HG03520 (cell line): ENCODE results near the gene ACVR2B.

Experiments used
- ATAC-seq: cut with Tn5 transposase; IDR thresholded peaks from one replicate; pipeline ENCODE4 v1.9.1; 2021; ENCODE audit warnings: mild to moderate bottlenecking, moderate library complexity; ENCODE audit not compliant: unreplicated experiment

The ACVR2B gene

DNA sequence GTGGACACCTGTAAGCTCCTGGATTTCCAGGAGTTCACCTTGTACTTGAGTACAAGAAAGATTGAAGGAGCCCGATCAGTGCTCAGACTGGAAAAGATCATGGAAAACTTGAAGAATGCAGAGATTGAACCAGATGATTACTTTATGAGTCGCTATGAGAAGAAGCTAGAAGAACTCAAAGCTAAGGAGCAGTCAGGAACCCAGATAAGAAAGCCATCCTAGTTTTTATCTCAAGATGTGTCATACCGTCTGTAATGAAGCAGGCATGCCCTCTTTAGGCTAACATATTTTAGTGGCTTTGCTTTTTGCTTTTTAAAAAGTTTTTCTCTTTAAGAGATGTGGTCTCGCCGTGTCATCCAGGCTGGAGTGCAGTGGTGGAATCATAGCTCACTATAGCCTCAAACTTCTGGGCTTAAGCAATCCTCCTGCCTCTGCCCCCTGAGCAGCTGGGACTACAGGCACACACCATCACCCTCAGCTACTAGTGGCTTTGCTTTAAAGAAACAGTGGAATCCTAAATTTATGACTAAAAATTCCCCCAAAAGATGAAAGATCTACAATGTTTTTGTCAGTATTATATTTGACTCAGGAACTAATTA is 70.5 kb downstream of the ACVR2B start:
- no peak for ATAC-seq

DNA sequence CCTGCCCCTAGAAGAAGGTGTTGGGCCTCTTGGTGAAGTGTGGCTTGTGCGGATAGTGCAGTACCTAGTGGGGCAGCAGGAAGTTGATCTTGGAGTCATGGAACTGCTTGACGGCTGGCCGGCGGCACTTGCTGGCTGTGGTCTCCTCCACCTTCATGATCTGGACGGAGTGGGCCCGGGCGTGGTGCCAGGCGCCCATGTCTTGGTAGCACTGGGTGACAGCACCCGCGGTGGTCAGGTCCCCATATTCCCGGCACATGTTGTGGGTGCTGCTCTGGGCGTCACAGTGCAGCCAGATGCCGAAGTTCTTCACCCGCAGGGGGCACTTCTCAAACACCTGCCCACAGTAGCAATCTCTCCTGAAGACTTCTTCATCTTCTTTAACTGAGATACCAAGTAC is 73.1 kb downstream of the ACVR2B start:
- ATAC-seq = no peak

DNA sequence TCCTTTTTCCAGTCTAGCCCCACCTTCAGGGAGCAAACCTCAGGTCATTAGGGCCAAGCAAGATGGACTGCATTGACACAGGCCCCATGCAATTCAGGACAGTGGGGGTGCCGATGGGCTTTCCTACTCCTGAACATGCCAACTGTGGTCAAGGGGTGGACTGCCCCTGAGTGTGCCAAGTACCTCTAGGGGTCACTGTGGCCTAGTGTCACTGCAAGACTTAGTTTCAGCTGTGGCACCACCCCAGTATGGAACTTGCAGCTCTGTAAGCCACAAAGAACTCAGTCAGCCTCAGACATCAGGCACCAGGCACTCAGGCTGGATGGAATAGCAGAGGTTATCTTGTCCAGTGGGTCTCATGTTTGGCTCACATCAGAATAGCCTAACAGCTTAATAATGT is 74.8 kb downstream of the ACVR2B start:
- ATAC-seq = no peak

DNA sequence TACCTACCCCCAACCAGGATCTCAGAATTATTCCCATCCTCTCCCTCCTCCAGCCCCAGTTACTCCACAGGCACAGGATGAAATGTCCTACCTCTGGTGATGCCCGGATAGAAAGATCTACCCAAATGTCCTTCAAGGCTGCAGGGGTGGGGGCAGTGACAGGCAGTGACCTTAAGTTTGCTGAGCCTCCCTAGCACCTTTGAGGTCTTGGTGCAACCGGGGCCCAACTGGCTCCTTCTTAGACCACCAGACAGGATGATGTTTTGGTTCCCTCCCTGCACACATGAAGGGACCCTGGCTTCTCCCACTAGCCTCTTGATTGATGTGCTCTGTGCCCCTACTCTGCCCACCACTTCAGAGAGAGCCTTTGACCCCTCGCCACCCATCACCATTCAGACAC is 78.8 kb downstream of the ACVR2B start:
- no peak for ATAC-seq

DNA sequence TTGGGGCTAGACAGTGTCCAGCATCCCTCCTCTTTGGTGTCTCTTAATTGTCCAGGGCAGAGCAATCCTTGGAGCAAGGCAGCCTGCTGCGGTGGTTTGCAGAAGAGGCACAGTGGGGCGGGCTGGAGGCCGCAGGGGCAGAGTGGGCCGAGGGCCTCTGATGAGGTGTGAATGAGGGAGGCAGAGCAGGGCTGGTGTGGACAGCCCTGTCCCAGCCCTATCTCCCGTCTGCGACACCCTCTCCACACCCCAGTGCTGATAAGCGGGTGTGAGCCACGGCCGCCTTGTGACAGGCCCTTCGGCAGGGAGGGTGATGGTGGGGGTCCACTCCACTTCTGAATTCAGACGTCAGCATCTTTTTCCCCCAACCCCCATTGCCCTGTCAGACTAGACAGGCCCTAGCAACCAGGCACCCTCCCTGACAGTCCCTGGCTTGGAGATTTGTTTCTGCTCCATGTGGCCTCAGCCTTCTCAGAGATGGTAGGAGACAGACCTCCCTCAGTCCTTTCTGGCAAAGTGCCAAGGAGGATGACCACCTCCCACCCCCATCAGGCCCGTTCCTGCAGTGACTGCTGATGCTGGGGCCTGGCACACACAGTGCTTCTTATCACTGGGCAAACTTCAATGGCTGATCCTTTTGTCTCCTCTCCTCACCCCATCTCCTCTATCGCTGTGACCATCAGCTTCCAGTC is 79.7 kb downstream of the ACVR2B start:
- no peak for ATAC-seq

DNA sequence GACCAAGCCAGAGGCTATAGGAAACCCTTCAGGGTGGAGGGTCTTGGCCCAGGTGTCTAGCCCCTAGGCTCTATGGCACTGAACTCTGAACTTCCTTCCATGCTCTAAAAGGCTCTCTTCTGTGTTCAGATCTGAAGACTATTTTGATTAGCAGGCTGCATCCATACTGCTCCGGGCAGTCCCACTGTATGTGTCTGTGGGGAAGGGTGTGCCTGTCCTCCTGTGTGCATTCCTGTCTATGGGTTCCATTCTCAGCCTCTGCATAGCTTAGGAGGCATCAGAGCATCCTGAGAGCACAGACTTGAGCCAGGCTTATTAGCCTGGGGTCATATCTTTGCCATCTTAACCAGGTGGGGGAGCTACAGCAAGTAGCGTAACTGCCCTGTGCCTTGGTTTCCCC is 80.5 kb downstream of the ACVR2B start:
- no peak for ATAC-seq

DNA sequence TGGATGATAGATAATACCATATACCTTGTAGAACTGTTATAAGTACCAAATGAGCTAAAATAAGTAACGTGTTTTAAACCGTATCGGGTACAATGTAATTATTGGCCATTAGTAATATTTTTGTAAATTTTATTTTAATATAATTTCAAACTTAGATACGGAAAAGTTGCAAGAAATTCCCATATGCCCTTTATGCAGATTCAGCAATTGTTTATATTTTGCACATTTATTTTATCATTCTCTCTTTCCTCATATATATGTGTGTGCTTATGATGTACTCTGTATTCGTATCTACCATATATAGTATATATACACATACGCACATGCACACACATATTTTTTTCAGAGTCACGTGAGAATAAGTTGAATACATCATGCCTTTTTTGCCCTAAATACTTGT is 80.9 kb downstream of the ACVR2B start:
- no peak for ATAC-seq

DNA sequence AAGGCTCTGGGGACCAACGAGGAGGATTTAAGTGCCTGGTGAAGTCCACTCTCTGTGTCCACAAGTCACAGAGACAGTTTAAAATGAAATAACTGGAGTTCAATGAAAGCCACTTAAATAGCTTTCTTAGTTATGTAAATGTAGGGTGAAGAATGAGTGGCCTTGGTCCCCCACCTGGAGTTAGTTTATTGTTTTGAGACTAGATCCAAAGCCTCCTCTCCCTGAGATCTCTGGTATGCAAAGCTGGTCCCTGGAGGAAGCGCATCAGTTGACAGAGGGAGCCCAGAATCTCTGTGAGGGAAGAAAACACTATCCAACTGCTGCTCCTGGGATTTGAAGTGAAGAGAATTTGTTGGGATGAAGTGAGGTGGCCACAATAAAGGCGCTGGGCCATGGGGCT is 83.0 kb downstream of the ACVR2B start:
- ATAC-seq = no peak

DNA sequence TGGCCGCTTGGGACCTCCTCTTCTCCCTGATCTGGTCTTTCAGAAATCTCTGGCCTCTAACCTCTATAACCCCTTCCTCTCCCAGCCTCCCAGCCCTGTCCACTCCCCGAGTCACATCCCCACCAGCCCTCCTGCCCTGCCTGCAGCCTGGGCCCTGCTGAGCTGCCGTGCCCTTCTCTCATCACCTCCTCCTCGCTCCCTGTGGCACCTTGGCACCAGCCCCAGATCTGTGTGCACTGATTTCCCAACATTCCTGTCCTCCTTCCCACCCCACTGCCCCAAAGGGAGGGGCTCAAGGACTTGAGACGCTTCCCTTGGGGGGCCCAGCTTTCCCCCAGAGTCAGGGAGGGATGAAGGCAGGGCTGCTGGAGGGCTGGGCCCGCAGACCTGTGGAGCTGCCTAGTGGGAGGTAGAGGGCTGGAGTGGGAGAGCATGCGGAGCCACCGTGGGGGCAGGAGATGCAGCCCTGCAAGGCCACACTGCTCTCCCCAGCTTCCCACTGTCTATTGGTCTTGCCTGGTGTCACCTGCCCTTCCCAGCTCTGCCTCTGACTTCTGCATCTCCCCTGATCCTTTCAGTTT is 85.2 kb downstream of the ACVR2B start:
- ATAC-seq = no peak

DNA sequence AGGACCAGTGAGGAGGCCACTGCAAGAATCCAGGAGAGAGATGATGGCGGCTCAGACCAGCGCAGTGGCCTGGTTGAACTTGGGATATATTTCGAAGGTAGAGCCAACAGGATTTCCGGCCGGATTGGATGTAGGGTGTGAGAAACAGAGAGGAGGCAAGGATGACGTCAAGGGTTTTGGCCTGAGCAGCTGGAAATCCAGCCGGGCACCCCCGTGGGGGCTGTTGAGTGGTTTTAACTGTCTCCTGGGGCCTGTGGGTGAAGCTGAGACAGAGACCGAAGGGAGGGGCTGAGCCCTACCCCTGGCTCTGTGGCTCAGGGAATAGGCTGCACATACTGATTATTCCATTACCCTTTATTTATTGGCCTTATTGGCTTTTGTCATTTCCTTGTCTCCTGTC is 88.1 kb downstream of the ACVR2B start:
- no peak for ATAC-seq
